ENCODE measurements around the gene DIP2B.
"Not testable (repeated sequence)": the region's sequence is repeated elsewhere in the genome, so short reads cannot be mapped to it uniquely, and the experiment has no call there.

Gene DIP2B

DNA sequence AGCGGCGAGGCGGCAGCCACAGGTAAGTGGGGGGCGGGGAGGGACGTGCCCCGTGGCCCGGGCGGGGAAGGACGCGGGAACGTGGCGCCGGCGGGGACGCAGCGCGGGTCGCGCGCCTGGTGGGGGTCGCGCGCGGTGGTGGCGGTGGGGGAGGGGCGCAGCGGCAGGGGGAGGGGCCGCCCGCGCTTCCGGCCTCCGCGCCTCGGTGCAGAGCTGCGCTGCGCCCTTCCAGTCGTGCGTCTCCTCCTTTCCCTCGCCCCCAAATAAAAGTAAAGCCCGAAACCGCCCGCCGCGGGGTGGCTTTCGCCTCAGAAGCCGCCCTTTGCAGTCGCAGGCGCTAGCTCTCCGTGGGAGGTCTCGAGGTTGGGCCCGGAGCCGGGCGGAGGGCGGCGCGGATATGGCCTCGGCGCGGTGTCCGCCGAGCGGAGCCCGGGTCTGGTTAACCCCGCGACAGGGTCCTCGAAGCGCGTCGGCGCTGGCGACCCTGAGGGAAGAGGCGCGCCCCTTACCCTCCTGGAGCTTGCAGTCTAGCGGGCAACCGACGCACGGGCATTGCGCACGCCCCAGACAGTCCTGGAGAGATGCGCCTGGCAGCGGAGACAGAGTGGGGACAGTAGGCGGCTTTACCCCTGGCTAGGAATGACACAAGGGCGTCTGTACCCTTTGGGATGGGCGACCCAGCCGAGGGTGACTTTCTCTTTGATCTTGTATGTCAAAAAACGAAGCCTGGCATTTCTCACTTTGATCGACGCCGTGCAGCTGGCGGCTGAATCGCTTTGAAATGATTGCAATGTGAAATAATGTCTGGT is 259.7 kb downstream of the DIP2B start:
- TF ChIP-seq, protein P1, sequence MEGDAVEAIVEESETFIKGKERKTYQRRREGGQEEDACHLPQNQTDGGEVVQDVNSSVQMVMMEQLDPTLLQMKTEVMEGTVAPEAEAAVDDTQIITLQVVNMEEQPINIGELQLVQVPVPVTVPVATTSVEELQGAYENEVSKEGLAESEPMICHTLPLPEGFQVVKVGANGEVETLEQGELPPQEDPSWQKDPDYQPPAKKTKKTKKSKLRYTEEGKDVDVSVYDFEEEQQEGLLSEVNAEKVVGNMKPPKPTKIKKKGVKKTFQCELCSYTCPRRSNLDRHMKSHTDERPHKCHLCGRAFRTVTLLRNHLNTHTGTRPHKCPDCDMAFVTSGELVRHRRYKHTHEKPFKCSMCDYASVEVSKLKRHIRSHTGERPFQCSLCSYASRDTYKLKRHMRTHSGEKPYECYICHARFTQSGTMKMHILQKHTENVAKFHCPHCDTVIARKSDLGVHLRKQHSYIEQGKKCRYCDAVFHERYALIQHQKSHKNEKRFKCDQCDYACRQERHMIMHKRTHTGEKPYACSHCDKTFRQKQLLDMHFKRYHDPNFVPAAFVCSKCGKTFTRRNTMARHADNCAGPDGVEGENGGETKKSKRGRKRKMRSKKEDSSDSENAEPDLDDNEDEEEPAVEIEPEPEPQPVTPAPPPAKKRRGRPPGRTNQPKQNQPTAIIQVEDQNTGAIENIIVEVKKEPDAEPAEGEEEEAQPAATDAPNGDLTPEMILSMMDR (IDR thresholded peaks at IDR 0.05; ENCODE audit: low read depth, low read length), result no peak
- Histone ChIP-seq H3K4me1 (peaks cover 11% of the 10 kb centered on the region), H3K36me3 (no peaks in the 10 kb centered on the region), H3K9me3 (no peaks in the 10 kb centered on the region; the same call in 1 of the 2 replicates), H3K27me3 (no peaks in the 10 kb centered on the region), H3K4me3 (ENCODE audit: low read depth, low read length) (peak overlapping the region; percentile 77)
- DNase-seq, result peak; percentile 76

DNA sequence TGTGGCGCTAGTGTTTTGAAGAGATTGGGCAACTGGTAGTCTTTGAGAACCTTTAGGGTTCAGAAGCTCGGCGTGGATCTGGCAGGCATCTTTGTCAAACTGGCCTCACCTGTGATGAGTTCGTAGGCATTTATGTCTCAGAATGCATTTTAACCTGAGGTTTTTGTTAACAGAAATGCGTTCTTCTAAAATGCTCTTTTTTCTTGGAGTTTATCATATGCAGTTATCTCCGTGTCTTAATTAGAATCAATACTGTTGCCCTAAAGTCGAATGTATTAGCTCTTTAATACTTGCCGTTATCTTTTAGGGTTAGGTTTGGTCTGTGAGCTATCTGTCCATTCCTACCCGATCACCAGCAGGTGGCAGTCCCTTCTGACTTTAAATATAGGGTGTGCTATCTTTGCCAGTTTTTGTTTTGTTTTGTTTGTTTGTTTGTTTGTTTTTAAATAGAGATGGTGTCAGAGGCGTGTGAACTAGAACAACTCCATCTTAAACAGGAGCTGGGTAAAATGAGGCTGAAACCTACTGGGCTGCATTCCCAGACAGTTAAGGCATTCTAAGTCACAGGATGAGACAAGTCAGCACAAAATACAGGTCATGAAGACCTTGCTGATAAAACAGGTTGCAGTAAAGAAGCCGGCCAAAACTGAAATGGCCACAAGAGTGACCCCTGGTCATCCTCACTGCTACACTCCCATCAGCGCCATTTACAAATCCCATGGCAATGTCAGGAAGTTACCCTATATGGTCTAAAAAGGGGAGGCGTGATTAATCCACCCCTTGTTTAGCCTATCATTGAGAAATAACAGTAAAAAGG is 260.5 kb downstream of the DIP2B start:
- Histone ChIP-seq H3K4me3 (ENCODE audit: low read depth, low read length) (peak overlapping the region; percentile 77), H3K36me3 (no peaks in the 10 kb centered on the region), H3K27me3 (no peaks in the 10 kb centered on the region), H3K4me1 (peaks cover 11% of the 10 kb centered on the region), H3K9me3 (no peaks in the 10 kb centered on the region; the same call in 1 of the 2 replicates)
- TF ChIP-seq, protein P1 (IDR thresholded peaks at IDR 0.05; ENCODE audit: low read depth, low read length), result peak; percentile 81
- DNase-seq, result peak; percentile 51

DNA sequence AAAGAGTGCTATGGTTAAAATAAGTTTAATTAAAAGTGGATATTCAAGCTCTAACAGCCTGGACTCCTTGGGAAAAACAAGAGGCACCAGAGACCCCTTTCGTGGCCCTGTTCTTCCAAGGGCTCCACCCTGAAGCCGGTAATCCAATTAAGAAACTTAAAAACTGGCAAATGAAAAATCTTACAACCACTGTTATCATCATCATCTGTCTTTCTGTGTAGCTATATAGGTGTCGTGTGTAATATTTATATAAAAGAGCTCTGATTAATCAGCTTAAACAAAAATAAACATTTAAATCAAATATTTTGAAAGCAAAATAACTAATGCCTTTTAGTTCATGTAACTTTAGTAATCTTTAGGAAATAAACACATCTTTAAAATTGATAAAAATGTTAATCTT is 263.6 kb downstream of the DIP2B start:
- Histone ChIP-seq H3K9me3 (no peaks in the 10 kb centered on the region), H3K27me3 (no peaks in the 10 kb centered on the region), H3K4me1 (peaks cover 11% of the 10 kb centered on the region), H3K4me3 (ENCODE audit: low read depth, low read length) (peak overlapping the region; percentile 10; the same call in 1 of the 2 replicates), H3K36me3 (peaks cover 3% of the 10 kb centered on the region; the same call in 1 of the 2 replicates)
- no peak for DNase-seq
- TF ChIP-seq, protein P1 (IDR thresholded peaks at IDR 0.05; ENCODE audit: low read depth, low read length), result no peak

DNA sequence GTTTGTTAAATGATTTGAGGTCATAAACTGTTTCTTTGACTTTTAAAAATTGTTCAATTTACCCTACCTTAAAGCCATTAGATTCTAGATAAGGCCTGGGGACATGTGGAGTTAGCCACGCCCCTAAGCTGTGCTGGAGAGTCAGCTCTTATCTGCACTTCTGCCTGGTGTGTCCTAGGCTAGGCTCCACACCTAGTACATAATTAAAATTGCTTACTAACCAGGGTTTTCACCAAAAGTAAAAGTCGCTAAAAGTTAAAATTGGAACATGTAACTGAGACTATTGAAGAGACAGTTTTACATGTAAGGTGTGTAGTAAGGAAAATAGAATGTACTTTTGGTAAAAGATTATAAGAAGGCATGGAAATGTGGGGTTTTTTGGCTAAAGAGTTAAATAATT is 264.0 kb downstream of the DIP2B start:
- peak; percentile 68 for DNase-seq
- Histone ChIP-seq H3K4me1 (peaks cover 11% of the 10 kb centered on the region), H3K4me3 (ENCODE audit: low read depth, low read length) (peak overlapping the region; percentile 10; the same call in 1 of the 2 replicates)
- not testable (repeated sequence) for H3K36me3 ChIP-seq, H3K27me3 ChIP-seq, H3K9me3 ChIP-seq

DNA sequence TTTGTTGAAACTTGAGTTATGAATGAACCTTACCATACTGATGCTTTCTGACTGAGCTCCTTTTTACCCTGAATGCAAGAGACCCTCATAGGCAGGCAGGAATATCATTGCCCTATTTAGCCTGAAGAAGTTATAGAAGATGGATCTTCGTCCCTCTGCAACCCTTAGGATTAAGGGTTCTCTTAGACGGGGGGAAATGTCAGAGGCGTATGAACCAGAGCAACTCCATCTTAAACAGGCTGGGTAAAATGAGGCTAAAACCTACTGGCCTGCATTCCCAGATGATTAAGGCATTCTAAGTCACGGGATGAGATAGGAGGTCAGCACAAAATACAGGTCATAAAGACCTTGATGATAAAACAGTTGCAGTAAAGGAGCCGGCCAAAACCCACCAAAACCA is 266.6 kb downstream of the DIP2B start:
- Histone ChIP-seq H3K27me3 (no peaks in the 10 kb centered on the region), H3K4me3 (ENCODE audit: low read depth, low read length) (no peak overlapping the region), H3K9me3 (no peaks in the 10 kb centered on the region), H3K4me1 (peaks cover 4% of the 10 kb centered on the region; the same call in 1 of the 2 replicates), H3K36me3 (peaks cover 6% of the 10 kb centered on the region)
- TF ChIP-seq, protein P1 (IDR thresholded peaks at IDR 0.05; ENCODE audit: low read depth, low read length), result no peak
- no peak for DNase-seq

DNA sequence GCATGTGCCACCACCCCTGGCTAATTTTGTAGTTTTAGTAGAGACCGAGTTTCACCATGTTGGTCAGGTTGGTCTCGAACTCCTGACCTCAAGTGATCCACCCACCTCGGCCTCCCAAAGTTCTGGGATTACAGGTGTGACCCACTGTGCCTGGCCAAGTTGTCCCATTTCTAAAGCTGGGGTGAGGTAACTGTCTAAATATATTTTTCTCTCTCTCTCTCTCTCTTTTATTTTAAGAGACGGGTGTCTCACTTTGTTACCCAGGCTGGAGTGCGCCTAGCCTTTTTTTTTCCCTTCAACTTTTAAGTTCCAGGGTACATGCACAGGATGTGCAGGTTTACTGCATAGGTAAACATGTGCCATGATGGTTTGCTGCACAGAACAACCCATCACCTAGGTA is 267.7 kb downstream of the DIP2B start:
- no peak for DNase-seq
- no peaks in the 10 kb centered on the region for H3K27me3 ChIP-seq
- H3K9me3 ChIP-seq, result no peaks in the 10 kb centered on the region
- peaks cover 11% of the 10 kb centered on the region for H3K36me3 ChIP-seq
- peaks cover 4% of the 10 kb centered on the region; the same call in 1 of the 2 replicates for H3K4me1 ChIP-seq
- H3K4me3 ChIP-seq (ENCODE audit: low read depth, low read length), result no peak overlapping the region
- TF ChIP-seq, protein P1 (IDR thresholded peaks at IDR 0.05; ENCODE audit: low read depth, low read length), result no peak

Measured in BE2C (cell line).